ENCODE data around the gene AGAP5. TPM values are rescaled to one million over a fixed set of nuclear protein-coding genes. Genes with fewer than 3 reads are reported as not detected.
A peak's percentile ranks its signal among the peaks of the same experiment; 100 is the strongest.

Gene AGAP5
- total and polyA plus RNA-seq, 7 experiments from 2014 or later: 7.8 to 16.6 (median 10.5) TPM; not detected in 2

- peak overlapping the region in 3 of 9 donors; percentile 6 to 61 (median 43) for H3K27ac Mint-ChIP-seq
- Histone ChIP-seq H3K4me1 (ENCODE audit: control insufficient read depth in 2 of 2, insufficient read depth in 2 of 2, low read length in 2 of 2) (no peaks in the 10 kb centered on the region), H3K36me3 (ENCODE audit: control insufficient read depth in 2 of 3, insufficient read depth in 3 of 3, low read length in 3 of 3) (no peaks in the 10 kb centered on the region), H3K4me3 (ENCODE audit: low read length) (no peak overlapping the region), H3K9me3 (ENCODE audit: control insufficient read depth in 2 of 3, low read length in 3 of 3) (no peaks in the 10 kb centered on the region), H3K27ac (ENCODE audit: low read depth, low read length) (no peak overlapping the region), H3K27me3 (ENCODE audit: control insufficient read depth in 2 of 2, insufficient read depth in 2 of 2, low read length in 2 of 2) (no peaks in the 10 kb centered on the region)
- POLR2A ChIA-PET: no interaction called here
- DNase-seq (no peak), ATAC-seq (no peak)
- H3K4me1 Mint-ChIP-seq: peaks cover 0 to 19% (median 6%) of the 10 kb centered on the region in 7 donors
- intact Hi-C loops (cut with micrococcal nuclease): no loop called here
- H3K27me3 Mint-ChIP-seq: peaks cover 0 to 14% (median 7%) of the 10 kb centered on the region in 5 donors
- H3K4me3 Mint-ChIP-seq: peak overlapping the region in 7 of 10 donors; percentile 1 to 83 (median 55)
- H3K9me3 Mint-ChIP-seq: peaks cover 0 to 5% (median 0%) of the 10 kb centered on the region in 11 donors
- CTCF ChIA-PET: interaction anchor here (0.7 to 4.4 kb wide), 2 partner anchors 116 to 1541 kb away, joined by 3 to 89 read pairs; no protein-coding TSS in a partner anchor
- no peaks in the 10 kb centered on the region for H3K36me3 Mint-ChIP-seq
These were observed 51.3 kb downstream of the AGAP5 start for GRCh38 chr10:73646598-73647041.

- Mint-ChIP-seq H3K27ac (peak overlapping the region in 1 of 9 donors; percentile 13), H3K27me3 (peaks cover 0 to 14% (median 14%) of the 10 kb centered on the region in 5 donors), H3K36me3 (no peaks in the 10 kb centered on the region), H3K9me3 (peaks cover 0 to 5% (median 0%) of the 10 kb centered on the region in 11 donors), H3K4me3 (no peak overlapping the region), H3K4me1 (peaks cover 0 to 17% (median 6%) of the 10 kb centered on the region in 7 donors)
- ATAC-seq (no peak), DNase-seq (no peak)
- intact Hi-C loops (cut with micrococcal nuclease): no loop called here
- ChIA-PET POLR2A (interaction anchor here (0.9 kb wide), 1 partner anchor 20 kb away, joined by 3 read pairs; no protein-coding TSS in a partner anchor), CTCF (interaction anchor here (0.7 to 4.4 kb wide), 6 partner anchors 14 to 510 kb away, joined by 3 to 89 read pairs (median 4); no protein-coding TSS in a partner anchor)
- H3K36me3 ChIP-seq (ENCODE audit: control insufficient read depth in 2 of 3, insufficient read depth in 3 of 3, low read length in 3 of 3): no peaks in the 10 kb centered on the region
- no peak overlapping the region for H3K4me3 ChIP-seq (ENCODE audit: low read length)
- H3K27me3 ChIP-seq (ENCODE audit: control insufficient read depth in 2 of 2, insufficient read depth in 2 of 2, low read length in 2 of 2): no peaks in the 10 kb centered on the region
- no peaks in the 10 kb centered on the region for H3K4me1 ChIP-seq (ENCODE audit: control insufficient read depth in 2 of 2, insufficient read depth in 2 of 2, low read length in 2 of 2)
- H3K27ac ChIP-seq (ENCODE audit: low read depth, low read length): no peak overlapping the region
- H3K9me3 ChIP-seq (ENCODE audit: control insufficient read depth in 2 of 3, low read length in 3 of 3): no peaks in the 10 kb centered on the region
These were observed 52.7 kb downstream of the AGAP5 start for GRCh38 chr10:73645251-73645650.

- intact Hi-C loops (cut with micrococcal nuclease): loop anchor here (1.0 to 5.0 kb wide), 5 partner anchors 18 to 380 kb away; partner anchors contain the start of gene USP54 (in 1 of the 2)
These were observed 53.1 kb downstream of the AGAP5 start for GRCh38 chr10:73644767-73645166.

GRCh38 chr10:73644015-73644743, 53.7 kb downstream of the AGAP5 start:
- ChIA-PET POLR2A (interaction anchor here (0.7 to 1.3 kb wide), 2 partner anchors 18 to 148 kb away, joined by 3 to 4 read pairs; partner anchors contain the start of gene PPP3CB), CTCF (interaction anchor here (0.6 to 4.4 kb wide), 14 partner anchors 9 to 1478 kb away, joined by 3 to 89 read pairs (median 4); no protein-coding TSS in a partner anchor)
- peak overlapping the region in 2 of 10 donors; percentile 34 to 35 for H3K4me3 Mint-ChIP-seq
- Histone ChIP-seq H3K9me3 (ENCODE audit: control insufficient read depth in 2 of 3, low read length in 3 of 3) (no peaks in the 10 kb centered on the region), H3K4me1 (ENCODE audit: control insufficient read depth in 2 of 2, insufficient read depth in 2 of 2, low read length in 2 of 2) (no peaks in the 10 kb centered on the region), H3K36me3 (ENCODE audit: control insufficient read depth in 2 of 3, insufficient read depth in 3 of 3, low read length in 3 of 3) (no peaks in the 10 kb centered on the region), H3K27ac (ENCODE audit: low read depth, low read length) (no peak overlapping the region), H3K4me3 (ENCODE audit: low read length) (no peak overlapping the region), H3K27me3 (ENCODE audit: control insufficient read depth in 2 of 2, insufficient read depth in 2 of 2, low read length in 2 of 2) (no peaks in the 10 kb centered on the region)
- no peaks in the 10 kb centered on the region for H3K36me3 Mint-ChIP-seq
- peak in 8 of 9 donors; percentile 33 to 70 (median 60) for DNase-seq
- H3K27me3 Mint-ChIP-seq: peaks cover 0 to 14% (median 11%) of the 10 kb centered on the region in 5 donors
- peak; percentile 82 for ATAC-seq
- H3K27ac Mint-ChIP-seq: peak overlapping the region in 5 of 9 donors; percentile 12 to 62 (median 50)
- intact Hi-C loops (cut with micrococcal nuclease): loop anchor here (1.0 to 5.0 kb wide), 5 partner anchors 18 to 380 kb away; partner anchors contain the start of gene USP54 (in 1 of the 2)
- peaks cover 0 to 5% (median 0%) of the 10 kb centered on the region in 11 donors for H3K9me3 Mint-ChIP-seq
- peaks cover 0 to 17% (median 6%) of the 10 kb centered on the region in 7 donors for H3K4me1 Mint-ChIP-seq

More at GRCh38 chr10:73644767-73645166, 53.1 kb downstream of the AGAP5 start:
- POLR2A ChIA-PET: no interaction called here
- no peak overlapping the region for H3K4me3 ChIP-seq (ENCODE audit: low read length)
- ATAC-seq: no peak
- Mint-ChIP-seq H3K27me3 (peaks cover 0 to 14% (median 14%) of the 10 kb centered on the region in 5 donors), H3K27ac (peak overlapping the region in 2 of 9 donors; percentile 12 to 50), H3K4me1 (peaks cover 0 to 17% (median 6%) of the 10 kb centered on the region in 7 donors), H3K4me3 (no peak overlapping the region), H3K9me3 (peaks cover 0 to 5% (median 0%) of the 10 kb centered on the region in 11 donors), H3K36me3 (no peaks in the 10 kb centered on the region)
- CTCF ChIA-PET: interaction anchor here (0.6 to 4.4 kb wide), 11 partner anchors 10 to 1477 kb away, joined by 3 to 89 read pairs (median 4); no protein-coding TSS in a partner anchor
- H3K27me3 ChIP-seq (ENCODE audit: control insufficient read depth in 2 of 2, insufficient read depth in 2 of 2, low read length in 2 of 2): no peaks in the 10 kb centered on the region
- no peak for DNase-seq
- no peaks in the 10 kb centered on the region for H3K4me1 ChIP-seq (ENCODE audit: control insufficient read depth in 2 of 2, insufficient read depth in 2 of 2, low read length in 2 of 2)
- no peak overlapping the region for H3K27ac ChIP-seq (ENCODE audit: low read depth, low read length)
- H3K36me3 ChIP-seq (ENCODE audit: control insufficient read depth in 2 of 3, insufficient read depth in 3 of 3, low read length in 3 of 3): no peaks in the 10 kb centered on the region
- H3K9me3 ChIP-seq (ENCODE audit: control insufficient read depth in 2 of 3, low read length in 3 of 3): no peaks in the 10 kb centered on the region

GRCh38 chr10:73643362-73643761, 54.5 kb downstream of the AGAP5 start:
- ChIA-PET POLR2A (interaction anchor here (0.6 to 1.3 kb wide), 3 partner anchors 17 to 147 kb away, joined by 3 to 4 read pairs (median 3); partner anchors contain the start of gene PPP3CB), CTCF (interaction anchor here (0.6 to 4.4 kb wide), 13 partner anchors 8 to 383 kb away, joined by 3 to 89 read pairs (median 4); no protein-coding TSS in a partner anchor)
- H3K27ac ChIP-seq (ENCODE audit: low read depth, low read length): no peak overlapping the region
- H3K36me3 ChIP-seq (ENCODE audit: control insufficient read depth in 2 of 3, insufficient read depth in 3 of 3, low read length in 3 of 3): no peaks in the 10 kb centered on the region
- H3K36me3 Mint-ChIP-seq: no peaks in the 10 kb centered on the region
- H3K9me3 Mint-ChIP-seq: peaks cover 0 to 5% (median 0%) of the 10 kb centered on the region in 11 donors
- no peak for DNase-seq
- peaks cover 0 to 11% (median 6%) of the 10 kb centered on the region in 5 donors for H3K27me3 Mint-ChIP-seq
- H3K4me3 Mint-ChIP-seq: no peak overlapping the region
- peak overlapping the region in 1 of 9 donors; percentile 48 for H3K27ac Mint-ChIP-seq
- no peak overlapping the region for H3K4me3 ChIP-seq (ENCODE audit: low read length)
- no peaks in the 10 kb centered on the region for H3K9me3 ChIP-seq (ENCODE audit: control insufficient read depth in 2 of 3, low read length in 3 of 3)
- intact Hi-C loops (cut with micrococcal nuclease): loop anchor here in 1 of 2 donors (5.0 kb wide), 1 partner anchor 51 kb away; the partner anchor contains the start of gene USP54
- H3K4me1 Mint-ChIP-seq: peaks cover 0 to 17% (median 5%) of the 10 kb centered on the region in 7 donors
- H3K27me3 ChIP-seq (ENCODE audit: control insufficient read depth in 2 of 2, insufficient read depth in 2 of 2, low read length in 2 of 2): no peaks in the 10 kb centered on the region
- no peak for ATAC-seq
- H3K4me1 ChIP-seq (ENCODE audit: control insufficient read depth in 2 of 2, insufficient read depth in 2 of 2, low read length in 2 of 2): no peaks in the 10 kb centered on the region

Data from naive thymus-derived CD4-positive, alpha-beta T cell (primary cell).